ENCODE measurements around the gene TSHZ2.

TSHZ2 gene

DNA sequence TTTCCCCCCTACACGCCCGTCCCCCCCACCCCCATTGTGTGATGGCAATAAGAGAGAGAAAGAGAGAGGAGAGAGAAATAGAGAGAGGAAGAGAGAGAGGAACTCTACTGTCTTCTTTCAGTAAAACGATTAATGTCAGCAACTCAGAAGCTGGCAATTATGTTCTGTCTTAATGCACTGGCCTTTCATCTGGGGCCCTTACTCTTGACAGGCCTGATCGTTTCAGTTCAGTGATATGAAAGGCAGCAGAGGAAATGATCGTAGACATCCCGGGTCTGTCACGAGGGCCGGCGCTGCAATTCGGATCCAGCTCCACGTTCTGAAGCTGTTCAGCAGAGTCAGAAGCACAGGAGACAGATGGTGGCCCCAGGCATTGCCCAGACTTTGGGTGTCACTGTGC lies 312.5 kb downstream of the TSHZ2 start:
- no peak for TF ChIP-seq CTCF (IDR thresholded peaks at IDR 0.05; ENCODE audit: insufficient read depth, missing control alignments)
- FAIRE-seq (no peak), DNase-seq (ENCODE audit: insufficient read length, low spot score) (no peak)

GRCh38 chr20:53287357-53288042 lies 315.3 kb downstream of the TSHZ2 start:
- TF ChIP-seq CTCF (IDR thresholded peaks at IDR 0.05; ENCODE audit: insufficient read depth, missing control alignments) = no peak
- DNase-seq (ENCODE audit: insufficient read length, low spot score) (no peak), FAIRE-seq (no peak)

DNA sequence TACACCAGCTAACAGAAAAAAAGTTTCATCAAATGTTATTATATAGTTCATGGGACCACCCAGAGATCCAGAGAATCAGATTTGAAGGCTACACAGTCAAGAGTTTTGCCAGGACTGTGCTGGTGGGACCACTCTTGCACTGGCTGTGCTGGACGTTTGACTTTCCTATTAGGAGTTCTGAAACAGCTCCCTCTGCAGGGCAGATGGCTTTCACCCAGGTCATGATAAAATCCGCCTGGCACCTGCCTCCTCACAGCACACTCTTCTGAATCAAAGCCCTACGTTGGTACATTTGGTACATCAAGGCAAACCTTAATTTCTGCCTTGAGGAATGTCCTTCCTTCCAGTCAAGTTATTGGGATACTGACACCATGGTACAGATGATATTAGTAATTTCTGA lies 319.4 kb downstream of the TSHZ2 start:
- no peak for FAIRE-seq

GRCh38 chr20:53292347-53292746 lies 320.2 kb downstream of the TSHZ2 start:
- no peak for FAIRE-seq
- DNase-seq (ENCODE audit: insufficient read length, low spot score) = no peak
- no peak for TF ChIP-seq CTCF (IDR thresholded peaks at IDR 0.05; ENCODE audit: insufficient read depth, missing control alignments)

More for the DNA sequence above, 319.4 kb downstream of the TSHZ2 start:
- DNase-seq (ENCODE audit: insufficient read length, low spot score) = no peak
- TF ChIP-seq CTCF (IDR thresholded peaks at IDR 0.05; ENCODE audit: insufficient read depth, missing control alignments) = peak; percentile 25

DNA sequence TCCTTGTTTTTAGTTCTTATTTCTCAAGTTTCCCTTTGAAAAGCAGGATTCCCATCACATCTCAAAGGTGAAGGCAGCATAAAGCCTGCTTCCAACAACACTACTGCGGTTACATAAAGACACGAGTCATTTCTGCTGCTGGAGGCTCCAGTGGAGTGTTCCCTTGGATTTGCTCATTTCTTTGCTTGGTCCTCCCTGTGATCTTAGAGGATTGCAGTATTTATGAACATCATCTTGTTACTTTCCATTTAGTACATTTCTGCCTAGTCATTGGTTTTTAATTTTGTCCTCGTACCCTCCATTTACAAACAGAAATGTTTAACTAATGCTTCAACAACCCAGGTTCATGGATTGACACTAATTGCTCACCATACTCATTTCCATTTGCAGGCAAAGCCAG lies 322.6 kb downstream of the TSHZ2 start:
- no peak for TF ChIP-seq CTCF (IDR thresholded peaks at IDR 0.05; ENCODE audit: insufficient read depth, missing control alignments)
- no peak for DNase-seq (ENCODE audit: insufficient read length, low spot score)
- no peak for FAIRE-seq

DNA sequence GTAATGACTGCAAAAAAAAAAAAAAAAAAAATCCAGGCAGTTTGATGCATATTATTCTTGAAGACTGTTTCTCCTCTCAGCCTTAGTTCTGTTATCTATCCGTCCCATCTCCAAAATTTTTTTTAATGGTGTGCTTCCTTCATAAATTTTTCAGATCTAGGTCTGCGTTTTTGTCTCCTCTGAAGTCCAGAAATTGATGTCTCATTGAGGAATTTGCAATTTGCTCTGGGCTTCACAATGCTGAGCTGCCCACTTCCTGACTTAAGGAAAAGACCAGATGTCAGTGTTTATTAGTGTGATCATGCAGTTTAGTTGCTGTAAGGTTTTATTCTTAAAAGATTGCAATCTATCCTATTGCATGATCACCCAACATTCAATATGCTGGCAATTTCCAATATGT lies 323.9 kb downstream of the TSHZ2 start:
- DNase-seq (ENCODE audit: insufficient read length, low spot score) (no peak), FAIRE-seq (no peak)
- TF ChIP-seq CTCF (IDR thresholded peaks at IDR 0.05; ENCODE audit: insufficient read depth, missing control alignments) = no peak

DNA sequence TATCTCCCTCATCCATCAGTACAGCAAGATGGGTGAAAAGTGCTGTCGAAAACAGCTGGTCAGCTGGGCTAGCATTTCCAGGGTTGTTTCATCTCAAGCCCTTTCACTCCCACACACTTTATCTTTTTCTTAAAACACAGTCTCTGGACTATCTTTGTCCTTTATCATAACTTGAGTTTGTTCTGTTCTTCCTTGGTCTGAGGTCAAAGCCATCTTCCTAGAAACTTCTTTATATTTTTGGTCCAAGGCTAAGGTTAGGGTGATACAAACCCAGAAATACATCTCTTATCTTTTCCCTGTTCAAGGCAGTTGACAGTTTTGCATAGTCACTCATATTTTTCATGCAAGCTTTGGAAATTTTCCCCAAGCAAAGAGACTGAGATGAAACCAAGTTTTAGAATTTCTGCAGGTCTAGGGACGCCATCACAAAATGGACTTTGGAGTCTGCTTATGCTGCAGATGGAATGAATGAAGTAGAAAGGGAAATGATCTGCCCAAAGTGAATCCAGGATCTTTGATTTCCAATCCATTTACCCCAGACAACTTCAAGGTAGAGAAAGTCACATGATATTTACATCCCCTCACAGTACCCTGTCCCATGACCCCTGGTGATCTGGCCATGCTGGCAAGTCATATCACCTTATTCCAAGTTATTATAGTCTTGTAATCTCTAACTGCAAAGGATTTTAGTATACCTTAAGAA lies 324.4 kb downstream of the TSHZ2 start:
- FAIRE-seq = no peak
- TF ChIP-seq CTCF (IDR thresholded peaks at IDR 0.05; ENCODE audit: insufficient read depth, missing control alignments) = no peak
- no peak for DNase-seq (ENCODE audit: insufficient read length, low spot score)
